GM12878 (cell line): Measurements from ENCODE around the gene ERCC3. TPM values are rescaled to one million over a fixed set of nuclear protein-coding genes. Genes with fewer than 3 reads are reported as not detected.

ENCODE experiments used
- BACH1 ChIP-seq: fragments of 450-650 bp; IDR thresholded peaks from 2 replicates; pipeline ENCODE4 v1.6.1; 2017; ENCODE audit warnings: mild to moderate bottlenecking, borderline replicate concordance
- CREB1 ChIP-seq: IDR thresholded peaks from 2 replicates; pipeline ENCODE4 v1.6.1; 2012; ENCODE audit warnings: low read depth, mild to moderate bottlenecking, inconsistent platforms
- EED ChIP-seq: sonication (generic); IDR thresholded peaks from 2 replicates; pipeline ENCODE4 v1.6.1; 2016; ENCODE audit warnings: antibody characterized with exemption, low read depth
- EP300 ChIP-seq, 2 experiments: fragments of 150-350 bp in 1 of 2; IDR thresholded peaks; 2 replicates each; pipeline ENCODE4 v1.6.1; 2011 to 2012; ENCODE audit warnings: low read depth in 2 of 2, low read length in 2 of 2, borderline replicate concordance in 1 of 2, improper control_type of control experiment in 1 of 2, inconsistent platforms in 1 of 2; ENCODE audit not compliant: control insufficient read depth in 1 of 2
- ESRRA ChIP-seq: IDR thresholded peaks from 2 replicates; pipeline ENCODE4 v1.6.1; 2012; ENCODE audit warnings: mild to moderate bottlenecking, low read length, improper control_type of control experiment
- ETV6 ChIP-seq, 2 experiments: fragments of 450-650 bp in 1 of 2; IDR thresholded peaks in 1 of 2; conservative IDR thresholded peaks in 1 of 2; 2 replicates each; pipeline ENCODE4 v1.6.1; 2014; ENCODE audit warnings: antibody characterized with exemption in 1 of 2, borderline replicate concordance in 1 of 2, low read depth in 1 of 2, mild to moderate bottlenecking in 1 of 2, moderate library complexity in 1 of 2
- IRF4 ChIP-seq: IDR thresholded peaks from 2 replicates; pipeline ENCODE4 v1.6.1; 2011; ENCODE audit warnings: low read depth, low read length
- LARP7 ChIP-seq: fragments of 450-650 bp; IDR thresholded peaks from 2 replicates; pipeline ENCODE4 v1.6.1; 2017; ENCODE audit warnings: mild to moderate bottlenecking
- MEF2B ChIP-seq: fragments of 450-650 bp; IDR thresholded peaks from 2 replicates; pipeline ENCODE4 v1.6.1; 2018; ENCODE audit warnings: mild to moderate bottlenecking, moderate library complexity; ENCODE audit not compliant: partially characterized antibody, poor library complexity, severe bottlenecking
- MYB ChIP-seq: fragments of 150-350 bp; IDR thresholded peaks from 2 replicates; pipeline ENCODE4 v1.6.1; 2014; ENCODE audit warnings: mild to moderate bottlenecking, low read depth, low read length, borderline replicate concordance
- NFIC ChIP-seq: IDR thresholded peaks from 2 replicates; pipeline ENCODE4 v1.6.1; 2012; ENCODE audit warnings: low read depth, mild to moderate bottlenecking, inconsistent platforms, low read length, moderate library complexity
- NFYA ChIP-seq: IDR thresholded peaks from 2 replicates; pipeline ENCODE4 v1.6.1; 2011; ENCODE audit warnings: low read depth, mild to moderate bottlenecking, low read length, improper control_type of control experiment, borderline replicate concordance
- PAX8 ChIP-seq: fragments of 450-650 bp; IDR thresholded peaks from 2 replicates; pipeline ENCODE4 v1.6.1; 2017; ENCODE audit warnings: mild to moderate bottlenecking, moderate library complexity
- POLR2A ChIP-seq: IDR thresholded peaks from 2 replicates; pipeline ENCODE4 v1.6.1; 2011; ENCODE audit warnings: low read depth, mild to moderate bottlenecking, low read length
- RAD21 ChIP-seq: IDR thresholded peaks from 2 replicates; pipeline ENCODE4 v1.6.1; 2011; ENCODE audit warnings: mild to moderate bottlenecking, low read depth, low read length, moderate library complexity; ENCODE audit not compliant: insufficient read depth
- RBBP5 ChIP-seq: fragments of 200-600 bp; sonication (generic); conservative IDR thresholded peaks from 2 replicates; pipeline ENCODE4 v1.6.1; 2016
- RCOR1 ChIP-seq: conservative IDR thresholded peaks from 2 replicates; pipeline ENCODE4 v1.6.1; 2012; ENCODE audit warnings: low read depth, low read length, improper control_type of control experiment
- SREBF2 ChIP-seq: IDR thresholded peaks from 2 replicates; pipeline ENCODE4 v1.6.1; 2012; ENCODE audit warnings: mild to moderate bottlenecking, low read length
- SUZ12 ChIP-seq: fragments of 200-600 bp; sonication (generic); IDR thresholded peaks from one replicate; pipeline ENCODE4 v1.6.1; 2018; ENCODE audit warnings: antibody characterized with exemption, mild to moderate bottlenecking; ENCODE audit not compliant: unreplicated experiment
- TBL1XR1 ChIP-seq: IDR thresholded peaks from 2 replicates; pipeline ENCODE4 v1.6.1; 2012; ENCODE audit warnings: low read depth, low read length, improper control_type of control experiment
- ZNF207 ChIP-seq: fragments of 450-650 bp; IDR thresholded peaks from 2 replicates; pipeline ENCODE4 v1.6.1; 2014; ENCODE audit warnings: antibody characterized with exemption, mild to moderate bottlenecking, borderline replicate concordance
- ZNF687 ChIP-seq: fragments of 450-650 bp; IDR thresholded peaks from 2 replicates; pipeline ENCODE4 v1.6.1; 2017; ENCODE audit warnings: mild to moderate bottlenecking, moderate library complexity
- polyA plus RNA-seq, 11 experiments: library from polyadenylated mRNA; depleted of rRNA in 4 of 11; unstranded in 6 of 11; stranded (reverse) in 5 of 11; fragments of >200 nt; fragmentation: Nextera tagmentation in 4 of 11; fragmentation: Illumina TruSeq in 1 of 11; extraction: Ambion mirVana in 4 of 11; extraction: Trizol in 1 of 11; gene quantifications; 1 replicate in 1 of 11; 2 replicates in 10 of 11; pipeline versions ENCODE4 v1.2.1 to v1.2.3, GENCODE V29; 2011 to 2016; ENCODE audit warnings: inconsistent platforms in 2 of 11, missing spikeins in 2 of 11, low read depth in 1 of 11
- total RNA-seq, 4 experiments: library from RNA; depleted of rRNA in 3 of 4; stranded (reverse); fragments of >200 nt in 3 of 4; fragmentation: Illumina TruSeq in 1 of 4; extraction: Trizol in 1 of 4; gene quantifications; 2 replicates each; pipeline versions ENCODE4 v1.2.1 to v1.2.3, GENCODE V29; 2013 to 2021
- TF ChIP-seq, protein P1 (sequence below): IDR thresholded peaks from 2 replicates; pipeline ENCODE4 v1.6.1; 2011; ENCODE audit warnings: low read depth, low read length, improper control_type of control experiment, borderline replicate concordance
- TF ChIP-seq, protein P2 (sequence below): fragments of 450-650 bp; IDR thresholded peaks from 2 replicates; pipeline ENCODE4 v1.6.1; 2017; ENCODE audit warnings: borderline replicate concordance
- TF ChIP-seq, protein P3 (sequence below): IDR thresholded peaks from 2 replicates; pipeline ENCODE4 v1.6.1; 2011; ENCODE audit warnings: borderline replicate concordance, low read depth, mild to moderate bottlenecking, moderate library complexity, mixed read lengths, low read length; ENCODE audit not compliant: insufficient read depth; ENCODE audit errors: extremely low read length

Gene ERCC3
- total and polyA plus RNA-seq, 10 of the 15 experiments (the other 5 are each of a cell fraction or from before 2014, with no cell fraction given) = 17.1 to 64.8 (median 42.8) TPM

DNA sequence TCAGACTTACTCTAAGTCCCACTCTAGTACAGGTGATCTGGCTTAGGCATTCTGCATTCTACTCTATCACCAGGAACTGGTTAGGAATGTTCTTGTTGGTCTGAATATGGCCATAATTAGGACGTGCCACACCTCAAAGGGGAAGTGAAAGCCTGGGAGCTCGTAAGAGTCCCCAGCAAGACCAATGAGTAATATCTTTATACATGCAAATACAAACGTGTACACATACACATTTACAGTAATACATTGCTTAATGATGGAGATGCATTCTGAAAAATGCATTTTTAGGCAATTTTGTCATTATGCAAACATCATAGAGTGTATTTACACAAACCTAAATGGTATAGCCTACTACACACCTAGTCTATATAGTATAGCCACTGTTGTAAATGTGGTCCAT lies 19.5 kb upstream of the ERCC3 start (continued):
- no peak for TF ChIP-seq ZNF687
- TF ChIP-seq TBL1XR1 = no peak
- no peak for TF ChIP-seq RAD21
- TF ChIP-seq RBBP5 = no peak
- no peak for TF ChIP-seq ESRRA
- TF ChIP-seq IRF4 = peak; percentile 76
- TF ChIP-seq MYB = no peak
- TF ChIP-seq BACH1 = peak; percentile 47; the same call in 1 of the 2 replicates
- TF ChIP-seq, protein P1, sequence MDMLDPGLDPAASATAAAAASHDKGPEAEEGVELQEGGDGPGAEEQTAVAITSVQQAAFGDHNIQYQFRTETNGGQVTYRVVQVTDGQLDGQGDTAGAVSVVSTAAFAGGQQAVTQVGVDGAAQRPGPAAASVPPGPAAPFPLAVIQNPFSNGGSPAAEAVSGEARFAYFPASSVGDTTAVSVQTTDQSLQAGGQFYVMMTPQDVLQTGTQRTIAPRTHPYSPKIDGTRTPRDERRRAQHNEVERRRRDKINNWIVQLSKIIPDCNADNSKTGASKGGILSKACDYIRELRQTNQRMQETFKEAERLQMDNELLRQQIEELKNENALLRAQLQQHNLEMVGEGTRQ = no peak
- 0 out of 2 replicates have a peak, but pooled peaks have one; percentile 27 for TF ChIP-seq NFIC
- TF ChIP-seq CREB1 = no peak
- no peak for TF ChIP-seq POLR2A
- TF ChIP-seq EED = peak; percentile 78
- no peak for TF ChIP-seq ETV6 (conservative IDR thresholded peaks at IDR 0.05 in 1 of 2, IDR thresholded peaks at IDR 0.05 in 1 of 2; ENCODE audit: borderline replicate concordance in 1 of 2, low read depth in 1 of 2)
- TF ChIP-seq, protein P2, sequence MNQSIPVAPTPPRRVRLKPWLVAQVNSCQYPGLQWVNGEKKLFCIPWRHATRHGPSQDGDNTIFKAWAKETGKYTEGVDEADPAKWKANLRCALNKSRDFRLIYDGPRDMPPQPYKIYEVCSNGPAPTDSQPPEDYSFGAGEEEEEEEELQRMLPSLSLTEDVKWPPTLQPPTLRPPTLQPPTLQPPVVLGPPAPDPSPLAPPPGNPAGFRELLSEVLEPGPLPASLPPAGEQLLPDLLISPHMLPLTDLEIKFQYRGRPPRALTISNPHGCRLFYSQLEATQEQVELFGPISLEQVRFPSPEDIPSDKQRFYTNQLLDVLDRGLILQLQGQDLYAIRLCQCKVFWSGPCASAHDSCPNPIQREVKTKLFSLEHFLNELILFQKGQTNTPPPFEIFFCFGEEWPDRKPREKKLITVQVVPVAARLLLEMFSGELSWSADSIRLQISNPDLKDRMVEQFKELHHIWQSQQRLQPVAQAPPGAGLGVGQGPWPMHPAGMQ = no peak
- TF ChIP-seq PAX8 = 0 out of 2 replicates have a peak, but pooled peaks have one; percentile 67
- TF ChIP-seq SREBF2 = no peak
- no peak for TF ChIP-seq RCOR1
- peak; percentile 35 to 67; a peak in 3 of 4 replicates for TF ChIP-seq EP300 (IDR thresholded peaks at IDR 0.05; ENCODE audit: borderline replicate concordance in 1 of 2, control insufficient read depth in 1 of 2, low read depth in 2 of 2, low read length in 2 of 2)
- TF ChIP-seq MEF2B = peak; percentile 72
- TF ChIP-seq SUZ12 = no peak
- TF ChIP-seq NFYA = no peak
- TF ChIP-seq, protein P3, sequence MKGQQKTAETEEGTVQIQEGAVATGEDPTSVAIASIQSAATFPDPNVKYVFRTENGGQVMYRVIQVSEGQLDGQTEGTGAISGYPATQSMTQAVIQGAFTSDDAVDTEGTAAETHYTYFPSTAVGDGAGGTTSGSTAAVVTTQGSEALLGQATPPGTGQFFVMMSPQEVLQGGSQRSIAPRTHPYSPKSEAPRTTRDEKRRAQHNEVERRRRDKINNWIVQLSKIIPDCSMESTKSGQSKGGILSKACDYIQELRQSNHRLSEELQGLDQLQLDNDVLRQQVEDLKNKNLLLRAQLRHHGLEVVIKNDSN = no peak
- TF ChIP-seq LARP7 = no peak
- no peak for TF ChIP-seq ZNF207
